Dermis microvascular lymphatic vessel endothelial cell (primary cell): ENCODE results near the gene SLC1A3. TPM values are rescaled to one million over a fixed set of nuclear protein-coding genes. Genes with fewer than 3 reads are reported as not detected.
"Not testable (repeated sequence)": the region's sequence is repeated elsewhere in the genome, so short reads cannot be mapped to it uniquely, and the experiment has no call there.

ENCODE experiments used
- DNase-seq, 2 donors: peaks; one replicate each; pipeline versions ENCODE4 v3.0.0 to v3.0.0-alpha.2; 2010; ENCODE audit warnings: low read depth in 2 of 2
- total RNA-seq: library from RNA; depleted of rRNA; stranded (reverse); fragments of >200 nt; gene quantifications from 2 replicates; pipeline ENCODE4 v1.2.1, GENCODE V29; 2014

The SLC1A3 gene
- total RNA-seq, 1 donor from 2014 or later, result not detected

- no peak for DNase-seq
These were observed 24.1 kb downstream of the SLC1A3 start for GRCh38 chr5:36630201-36631145.

GRCh38 chr5:36631154-36631553 is 24.7 kb downstream of the SLC1A3 start:
- no peak for DNase-seq

GRCh38 chr5:36631620-36632362 is 25.4 kb downstream of the SLC1A3 start:
- no peak for DNase-seq

GRCh38 chr5:36632363-36632664 is 25.9 kb downstream of the SLC1A3 start:
- DNase-seq, result no peak

GRCh38 chr5:36635721-36636390 is 29.4 kb downstream of the SLC1A3 start:
- no peak for DNase-seq

GRCh38 chr5:36637101-36637500 is 30.7 kb downstream of the SLC1A3 start:
- DNase-seq, result no peak

GRCh38 chr5:36637516-36637915 is 31.1 kb downstream of the SLC1A3 start:
- DNase-seq, result no peak

- DNase-seq, result no peak
These were observed 31.6 kb downstream of the SLC1A3 start for GRCh38 chr5:36638056-36638455.

GRCh38 chr5:36640949-36641348 is 34.5 kb downstream of the SLC1A3 start:
- no peak for DNase-seq

- no peak for DNase-seq
These were observed 35.0 kb downstream of the SLC1A3 start for GRCh38 chr5:36641431-36641830.

GRCh38 chr5:36642089-36642488 is 35.7 kb downstream of the SLC1A3 start:
- DNase-seq, result no peak

- no peak for DNase-seq
These were observed 36.8 kb downstream of the SLC1A3 start for GRCh38 chr5:36643162-36643561.

- not testable (repeated sequence) for DNase-seq
These were observed 37.4 kb downstream of the SLC1A3 start for GRCh38 chr5:36643841-36644240.

GRCh38 chr5:36644727-36645126 is 38.3 kb downstream of the SLC1A3 start:
- DNase-seq, result no peak

- no peak for DNase-seq
These were observed 39.7 kb downstream of the SLC1A3 start for GRCh38 chr5:36646100-36646499.

- DNase-seq, result no peak
These were observed 40.2 kb downstream of the SLC1A3 start for GRCh38 chr5:36646507-36647023.

- no peak for DNase-seq
These were observed 40.6 kb downstream of the SLC1A3 start for GRCh38 chr5:36647046-36647445.

- no peak for DNase-seq
These were observed 42.0 kb downstream of the SLC1A3 start for GRCh38 chr5:36648426-36648825.

- no peak for DNase-seq
These were observed 45.6 kb downstream of the SLC1A3 start for GRCh38 chr5:36651761-36652685.

GRCh38 chr5:36653044-36653705 is 46.8 kb downstream of the SLC1A3 start:
- no peak for DNase-seq
